Retinal pigment epithelial cell (primary cell): ENCODE data around the gene SYNDIG1.

Experiments used
- DNase-seq: peaks from one replicate; pipeline ENCODE4 v3.0.0-alpha.2; 2010; ENCODE audit warnings: low read depth
- H3K4me3 ChIP-seq: 2 replicates; pipeline ENCODE4 v1.5.1; 2011; ENCODE audit warnings: mild to moderate bottlenecking, low read length, control low read depth, moderate library complexity
- TF ChIP-seq, protein P1 (sequence below): conservative IDR thresholded peaks from 2 replicates; pipeline ENCODE4 v1.5.1; 2011; ENCODE audit warnings: low read depth, low read length, control low read depth, inconsistent platforms

Gene SYNDIG1

DNA sequence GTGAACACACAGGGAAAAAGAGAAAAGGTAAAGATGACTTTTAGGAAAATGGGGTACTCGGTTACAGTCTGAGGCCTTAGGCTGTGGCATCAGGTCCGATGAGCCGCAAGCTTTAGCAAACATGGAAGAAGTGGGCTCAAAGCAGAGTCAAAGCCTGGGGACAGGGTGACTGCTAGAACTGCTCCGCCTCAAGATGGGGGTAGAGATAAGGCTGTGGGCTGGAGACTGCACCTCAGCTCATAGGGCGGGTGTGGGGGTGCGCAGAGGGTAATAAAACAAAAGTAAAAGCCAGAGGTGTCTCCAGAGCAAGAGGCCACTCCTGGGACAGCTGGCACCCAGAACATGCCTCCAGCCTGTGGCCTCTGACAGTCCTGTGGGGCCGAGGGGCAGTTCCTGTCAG lies 21.3 kb upstream of the SYNDIG1 start:
- TF ChIP-seq, protein P1, sequence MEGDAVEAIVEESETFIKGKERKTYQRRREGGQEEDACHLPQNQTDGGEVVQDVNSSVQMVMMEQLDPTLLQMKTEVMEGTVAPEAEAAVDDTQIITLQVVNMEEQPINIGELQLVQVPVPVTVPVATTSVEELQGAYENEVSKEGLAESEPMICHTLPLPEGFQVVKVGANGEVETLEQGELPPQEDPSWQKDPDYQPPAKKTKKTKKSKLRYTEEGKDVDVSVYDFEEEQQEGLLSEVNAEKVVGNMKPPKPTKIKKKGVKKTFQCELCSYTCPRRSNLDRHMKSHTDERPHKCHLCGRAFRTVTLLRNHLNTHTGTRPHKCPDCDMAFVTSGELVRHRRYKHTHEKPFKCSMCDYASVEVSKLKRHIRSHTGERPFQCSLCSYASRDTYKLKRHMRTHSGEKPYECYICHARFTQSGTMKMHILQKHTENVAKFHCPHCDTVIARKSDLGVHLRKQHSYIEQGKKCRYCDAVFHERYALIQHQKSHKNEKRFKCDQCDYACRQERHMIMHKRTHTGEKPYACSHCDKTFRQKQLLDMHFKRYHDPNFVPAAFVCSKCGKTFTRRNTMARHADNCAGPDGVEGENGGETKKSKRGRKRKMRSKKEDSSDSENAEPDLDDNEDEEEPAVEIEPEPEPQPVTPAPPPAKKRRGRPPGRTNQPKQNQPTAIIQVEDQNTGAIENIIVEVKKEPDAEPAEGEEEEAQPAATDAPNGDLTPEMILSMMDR = no peak
- DNase-seq = no peak

GRCh38 chr20:24449026-24449720 lies 20.3 kb upstream of the SYNDIG1 start:
- DNase-seq = no peak
- TF ChIP-seq, protein P1 = no peak
- H3K4me3 ChIP-seq = no peak overlapping the region

More for the DNA sequence above, 21.3 kb upstream of the SYNDIG1 start:
- H3K4me3 ChIP-seq = no peak overlapping the region

- no peak for DNase-seq
- TF ChIP-seq, protein P1 = no peak
- no peak overlapping the region for H3K4me3 ChIP-seq
Measured at GRCh38 chr20:24450177-24450576, 19.3 kb upstream of the SYNDIG1 start.

GRCh38 chr20:24450624-24451376 lies 18.6 kb upstream of the SYNDIG1 start:
- H3K4me3 ChIP-seq = no peak overlapping the region
- TF ChIP-seq, protein P1 = no peak
- DNase-seq = no peak

DNA sequence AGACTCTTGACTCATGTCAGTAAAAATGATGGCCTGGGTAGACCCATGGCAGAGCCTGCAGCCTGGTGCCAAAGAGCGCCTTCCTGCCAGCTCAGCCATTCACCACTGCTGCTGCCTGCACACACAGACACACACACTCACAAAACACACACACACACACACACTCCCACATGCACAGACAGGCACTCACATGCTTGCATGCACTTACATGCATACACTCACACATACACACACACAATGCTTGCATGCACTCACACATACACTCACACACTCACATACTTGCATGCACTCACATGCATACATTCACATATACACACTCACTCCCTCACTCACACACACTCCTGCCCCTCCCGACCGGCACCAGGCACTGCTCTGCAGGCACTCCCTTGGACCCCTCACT lies 18.0 kb upstream of the SYNDIG1 start:
- H3K4me3 ChIP-seq = no peak overlapping the region
- DNase-seq = no peak
- TF ChIP-seq, protein P1 = no peak

DNA sequence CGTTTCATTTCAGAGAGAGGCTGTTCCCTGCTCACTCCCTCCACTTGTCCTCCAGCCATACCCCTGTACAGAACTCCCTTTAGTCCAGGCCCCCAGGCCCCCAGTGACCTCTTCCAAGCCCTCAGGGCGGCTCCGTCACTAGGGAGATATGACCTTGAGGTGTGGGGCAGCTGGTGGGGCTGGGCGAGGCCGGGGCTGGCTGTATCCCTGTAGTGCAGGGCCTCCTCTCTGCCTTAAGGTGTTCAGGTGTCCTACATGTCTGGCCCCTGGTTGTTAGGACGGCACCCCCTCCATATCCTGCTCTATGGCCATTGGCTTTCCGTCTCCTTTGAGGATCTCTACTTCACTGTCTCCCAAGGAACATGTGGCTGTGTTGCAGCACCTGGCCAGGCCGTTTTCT lies 17.4 kb upstream of the SYNDIG1 start:
- TF ChIP-seq, protein P1 = no peak
- H3K4me3 ChIP-seq = no peak overlapping the region
- no peak for DNase-seq
